ENCODE data around the gene FAM236A.
"Not testable (repeated sequence)": the region's sequence is repeated elsewhere in the genome, so short reads cannot be mapped to it uniquely, and the experiment has no call there.

DNA sequence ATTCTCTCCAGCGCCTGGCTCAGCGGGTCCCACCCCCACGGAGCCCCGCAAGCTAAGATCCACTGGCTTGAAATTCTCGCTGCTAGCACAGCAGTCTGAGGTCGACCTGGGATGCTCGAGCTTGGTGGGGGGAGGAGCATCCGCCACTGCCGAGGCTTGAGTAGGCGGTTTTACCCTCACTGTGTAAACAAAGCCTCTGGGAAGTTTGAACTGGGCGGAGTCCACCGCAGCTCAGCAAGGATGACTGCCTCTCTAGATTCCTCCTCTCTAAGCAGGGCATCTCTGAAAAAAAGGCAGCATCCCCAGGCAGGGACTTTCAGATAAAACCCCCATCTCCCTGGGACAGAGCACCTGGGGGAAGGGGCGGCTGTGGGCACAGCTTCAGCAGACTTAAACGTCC is 48.3 kb upstream of the FAM236A start:
- TF ChIP-seq POLR2A, POLR2AphosphoS5 (IDR thresholded peaks at IDR 0.05): not testable (repeated sequence)
- TF ChIP-seq, protein P1, sequence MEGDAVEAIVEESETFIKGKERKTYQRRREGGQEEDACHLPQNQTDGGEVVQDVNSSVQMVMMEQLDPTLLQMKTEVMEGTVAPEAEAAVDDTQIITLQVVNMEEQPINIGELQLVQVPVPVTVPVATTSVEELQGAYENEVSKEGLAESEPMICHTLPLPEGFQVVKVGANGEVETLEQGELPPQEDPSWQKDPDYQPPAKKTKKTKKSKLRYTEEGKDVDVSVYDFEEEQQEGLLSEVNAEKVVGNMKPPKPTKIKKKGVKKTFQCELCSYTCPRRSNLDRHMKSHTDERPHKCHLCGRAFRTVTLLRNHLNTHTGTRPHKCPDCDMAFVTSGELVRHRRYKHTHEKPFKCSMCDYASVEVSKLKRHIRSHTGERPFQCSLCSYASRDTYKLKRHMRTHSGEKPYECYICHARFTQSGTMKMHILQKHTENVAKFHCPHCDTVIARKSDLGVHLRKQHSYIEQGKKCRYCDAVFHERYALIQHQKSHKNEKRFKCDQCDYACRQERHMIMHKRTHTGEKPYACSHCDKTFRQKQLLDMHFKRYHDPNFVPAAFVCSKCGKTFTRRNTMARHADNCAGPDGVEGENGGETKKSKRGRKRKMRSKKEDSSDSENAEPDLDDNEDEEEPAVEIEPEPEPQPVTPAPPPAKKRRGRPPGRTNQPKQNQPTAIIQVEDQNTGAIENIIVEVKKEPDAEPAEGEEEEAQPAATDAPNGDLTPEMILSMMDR (IDR thresholded peaks at IDR 0.05), result not testable (repeated sequence)
